ENCODE data around the gene CRLF1.

DNA sequence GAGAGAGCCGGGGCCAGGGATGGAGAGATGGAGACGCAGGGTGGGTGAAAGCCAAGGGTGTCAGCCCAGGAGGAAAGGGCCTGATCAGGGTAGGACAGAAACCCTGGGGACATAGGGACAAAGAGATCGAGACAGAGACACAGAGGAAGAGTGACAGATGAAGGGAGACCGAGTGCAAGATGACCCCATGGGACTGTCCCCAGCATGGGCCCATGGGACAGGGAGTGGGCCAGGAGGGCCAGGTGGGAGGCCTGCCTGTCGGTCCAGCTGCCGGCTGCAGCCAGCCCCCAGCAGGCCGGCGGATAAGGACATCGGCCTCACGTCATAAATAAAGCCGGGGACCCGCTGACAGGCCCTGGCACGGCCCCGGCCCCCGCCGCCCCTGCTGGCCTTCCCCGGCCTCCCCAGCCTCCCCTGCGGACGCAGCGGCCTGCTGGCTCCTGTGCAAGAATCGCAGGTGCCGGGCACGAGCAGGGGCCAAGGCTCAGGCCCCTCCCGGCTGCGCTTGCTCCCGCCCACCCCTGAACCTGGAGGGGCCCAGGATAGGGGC lies 11.7 kb downstream of the CRLF1 start:
- no peak for TF ChIP-seq CTCF (conservative IDR thresholded peaks at IDR 0.05; ENCODE audit: low read length)
- TF ChIP-seq EZH2phosphoT487 (IDR thresholded peaks at IDR 0.05; ENCODE audit: borderline replicate concordance, low read depth, low read length): no peak
